Peyer's patch (tissue), 4 donors: Measurements from ENCODE around the gene PDHB.

Experiments used
- CTCF ChIP-seq, 6 experiments: fragments of 450-650 bp in 4 of 6; fragments of 200-600 bp in 2 of 6; sonication (generic) in 1 of 6; IDR thresholded peaks; one replicate each; pipeline ENCODE4 v1.5.1; 2017 to 2019; ENCODE audit warnings: antibody characterized with exemption in 6 of 6, mild to moderate bottlenecking in 3 of 6, moderate library complexity in 1 of 6
- POLR2A ChIP-seq, 2 donors: fragments of 450-650 bp; IDR thresholded peaks; one replicate each; pipeline ENCODE4 v1.5.1; 2017; ENCODE audit warnings: antibody characterized with exemption in 2 of 2, mild to moderate bottlenecking in 2 of 2, moderate library complexity in 2 of 2

GRCh38 chr3:58384381-58385090 lies 49.1 kb downstream of the PDHB start:
- TF ChIP-seq POLR2A (IDR thresholded peaks at IDR 0.05) (no peak), CTCF (IDR thresholded peaks at IDR 0.05) (no peak)
